ENCODE results near the gene SSPN. TPM values are rescaled to one million over a fixed set of nuclear protein-coding genes. Genes with fewer than 3 reads are reported as not detected.

Gene SSPN
- polyA plus RNA-seq, 6 donors from 2014 or later = 1.0 to 6.7 (median 5.0) TPM

- no peaks in the 10 kb centered on the region for H3K27me3 Mint-ChIP-seq
- no peaks in the 10 kb centered on the region for H3K36me3 Mint-ChIP-seq
- ATAC-seq (ENCODE audit: low read depth in 2 of 2) (no peak), DNase-seq (no peak)
- no peak overlapping the region for H3K27ac Mint-ChIP-seq
- no peak overlapping the region for H3K4me3 Mint-ChIP-seq
- H3K4me1 Mint-ChIP-seq = peaks cover 5 to 25% (median 13%) of the 10 kb centered on the region in 3 donors
- H3K9me3 Mint-ChIP-seq = no peaks in the 10 kb centered on the region
These were observed 102.2 kb downstream of the SSPN start for GRCh38 chr12:26297396-26298070.

GRCh38 chr12:26298785-26299621 lies 103.6 kb downstream of the SSPN start:
- Mint-ChIP-seq H3K27me3 (no peaks in the 10 kb centered on the region), H3K4me1 (peaks cover 5 to 25% (median 13%) of the 10 kb centered on the region in 3 donors)

GRCh38 chr12:26299751-26300150 lies 104.4 kb downstream of the SSPN start:
- peaks cover 5 to 25% (median 13%) of the 10 kb centered on the region in 3 donors for H3K4me1 Mint-ChIP-seq
- no peaks in the 10 kb centered on the region for H3K27me3 Mint-ChIP-seq
- H3K27ac Mint-ChIP-seq = peak overlapping the region in 3 of 6 donors; percentile 7 to 58 (median 39)
- no peak for ATAC-seq (ENCODE audit: low read depth in 2 of 2)
- H3K4me3 Mint-ChIP-seq = peak overlapping the region in 5 of 8 donors; percentile 2 to 75 (median 20)
- DNase-seq = no peak
- no peaks in the 10 kb centered on the region for H3K9me3 Mint-ChIP-seq
- H3K36me3 Mint-ChIP-seq = no peaks in the 10 kb centered on the region

More at GRCh38 chr12:26298785-26299621, 103.6 kb downstream of the SSPN start:
- Mint-ChIP-seq H3K27ac (peak overlapping the region in 2 of 6 donors; percentile 13 to 39), H3K4me3 (peak overlapping the region; percentile 20 to 75 (median 56)), H3K9me3 (no peaks in the 10 kb centered on the region), H3K36me3 (no peaks in the 10 kb centered on the region)
- DNase-seq = peak; percentile 54
- peak; percentile 97 to 98 for ATAC-seq (ENCODE audit: low read depth in 2 of 2)

Other genes starting within 250 kb of the SSPN start
- not detected for gene RASSF8, start 236.9 kb upstream of the SSPN start, polyA plus RNA-seq (ENCODE audit: low read depth in 6 of 6)
- 1 to 10 TPM in 4 of 6 donors, under 1 TPM in 1, not detected in 1; 0.56 to 5.7 (median 2.3) TPM for gene BHLHE41, start 70.5 kb upstream of the SSPN start, polyA plus RNA-seq (ENCODE audit: low read depth in 6 of 6)